Retina (tissue), 1 donor: Measurements from ENCODE around the gene PITPNM3.
"Not testable (repeated sequence)": the region's sequence is repeated elsewhere in the genome, so short reads cannot be mapped to it uniquely, and the experiment has no call there.

Source experiments
- DNase-seq: peaks from one replicate; pipeline ENCODE4 v3.0.0-alpha.2; 2016

The PITPNM3 gene

GRCh38 chr17:6556121-6557039 is at the start of gene PITPNM3:
Gene PITPNM3, minus strand, starts transcription at chr17:6556555. Its CDS starts 149 bp downstream, at chr17:6556406.
- DNase-seq, result peak; percentile 61

DNA sequence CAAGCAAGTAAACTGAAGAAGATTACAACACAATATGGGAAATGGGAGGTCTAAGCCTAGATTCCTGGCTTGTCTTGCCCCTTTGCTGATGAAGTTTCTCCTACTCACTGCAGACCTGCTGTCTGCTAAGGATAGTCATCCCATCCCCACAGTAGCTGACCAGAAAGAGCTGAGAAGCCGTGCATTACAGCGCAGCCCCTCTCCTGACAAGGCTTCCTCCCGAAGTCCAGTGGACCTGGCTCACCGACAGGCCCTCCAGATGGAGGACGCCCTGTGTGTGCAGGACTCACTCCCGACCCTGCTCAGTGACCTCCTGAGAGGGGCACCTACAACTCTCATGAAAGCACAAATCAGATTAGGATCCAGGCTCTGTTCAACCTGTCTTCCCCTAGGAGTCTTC is 48.8 kb upstream of the PITPNM3 start:
- no peak for DNase-seq

GRCh38 chr17:6603744-6604325 is 47.5 kb upstream of the PITPNM3 start:
- DNase-seq, result no peak

DNA sequence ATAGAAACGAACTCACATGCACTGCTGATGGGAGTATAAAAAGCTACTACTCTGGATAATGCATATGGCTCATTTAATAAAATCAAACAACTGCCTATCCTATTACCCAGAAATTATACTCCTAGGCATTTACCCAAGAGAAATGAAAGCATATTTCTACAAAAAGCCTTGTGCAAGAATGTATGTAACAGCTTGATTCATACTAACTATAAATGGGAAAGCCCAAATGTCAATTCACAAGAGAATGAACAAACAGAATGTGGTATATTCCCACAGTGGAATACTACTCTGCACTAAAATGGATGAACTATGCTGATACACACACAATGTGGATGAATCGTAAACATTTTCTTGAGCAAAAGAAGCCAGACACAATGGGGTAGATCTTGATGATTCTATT is 45.8 kb upstream of the PITPNM3 start:
- DNase-seq, result no peak

GRCh38 chr17:6599364-6599763 is 43.0 kb upstream of the PITPNM3 start:
- DNase-seq, result no peak

DNA sequence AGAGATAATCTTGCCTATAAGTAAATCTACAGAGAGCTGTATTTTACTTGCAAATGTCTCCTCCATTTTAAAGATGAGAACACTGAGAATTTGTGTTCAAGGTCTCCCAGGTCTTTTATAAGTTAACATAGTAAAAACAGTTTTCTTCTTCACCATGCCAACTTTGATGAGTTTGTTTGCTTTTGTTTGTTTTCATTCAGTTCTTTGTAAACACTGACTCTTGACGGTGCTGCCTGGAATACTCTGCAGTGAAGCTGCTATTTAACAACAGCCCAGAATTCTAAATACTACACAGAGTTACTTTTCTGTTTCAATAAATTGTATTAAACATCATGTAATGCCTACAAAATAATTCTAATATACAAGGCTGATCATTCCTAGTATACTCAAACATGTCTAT is 41.4 kb upstream of the PITPNM3 start:
- no peak for DNase-seq

DNA sequence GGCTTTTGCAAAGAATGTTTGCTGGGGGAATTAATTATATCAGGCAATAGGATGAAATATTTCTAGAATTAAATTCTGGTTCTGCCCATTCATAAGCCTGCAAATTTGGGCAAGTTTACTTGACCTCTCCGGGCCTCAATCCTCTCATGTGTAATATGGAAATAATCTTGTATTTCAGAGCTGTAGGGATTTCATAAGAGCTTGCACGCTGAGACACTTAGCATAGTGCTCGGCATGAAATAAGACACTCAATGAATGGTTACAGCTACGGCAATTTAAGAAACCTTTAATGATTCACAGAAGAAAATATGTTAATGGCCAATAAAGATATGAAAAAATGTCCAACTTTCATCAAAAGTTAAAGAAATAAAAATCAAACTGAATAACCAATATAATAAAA is 40.6 kb upstream of the PITPNM3 start:
- DNase-seq, result no peak

GRCh38 chr17:6596511-6596910 is 40.2 kb upstream of the PITPNM3 start:
- DNase-seq, result no peak

GRCh38 chr17:6596081-6596480 is 39.7 kb upstream of the PITPNM3 start:
- no peak for DNase-seq

- not testable (repeated sequence) for DNase-seq
These were observed 37.0 kb upstream of the PITPNM3 start for GRCh38 chr17:6593371-6593770.

GRCh38 chr17:6592173-6592572 is 35.8 kb upstream of the PITPNM3 start:
- DNase-seq, result no peak

GRCh38 chr17:6591599-6592158 is 35.3 kb upstream of the PITPNM3 start:
- DNase-seq, result no peak

GRCh38 chr17:6589266-6589946 is 33.1 kb upstream of the PITPNM3 start:
- DNase-seq, result no peak

- no peak for DNase-seq
These were observed 31.8 kb upstream of the PITPNM3 start for GRCh38 chr17:6588165-6588564.

- no peak for DNase-seq
These were observed 31.0 kb upstream of the PITPNM3 start for GRCh38 chr17:6587310-6587709.

DNA sequence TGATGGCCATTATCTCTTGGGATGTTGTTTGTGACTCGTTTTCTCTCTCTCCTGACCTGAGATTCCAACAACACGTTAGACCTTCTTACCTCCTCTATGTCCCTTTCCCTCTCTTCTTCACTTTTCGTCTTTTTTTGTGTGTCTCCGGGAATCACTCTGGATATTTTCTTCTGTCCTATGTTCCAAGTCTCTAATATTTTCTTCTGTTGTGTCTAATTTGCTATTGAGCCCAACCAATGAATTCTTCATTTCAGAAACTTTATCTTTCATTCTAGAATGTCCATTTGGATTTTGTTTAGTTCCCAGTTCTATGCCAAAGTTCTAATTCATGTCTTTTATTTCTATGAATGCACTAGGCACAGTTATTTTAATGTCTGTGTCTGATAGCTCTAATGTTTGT is 27.1 kb upstream of the PITPNM3 start:
- DNase-seq, result no peak

DNA sequence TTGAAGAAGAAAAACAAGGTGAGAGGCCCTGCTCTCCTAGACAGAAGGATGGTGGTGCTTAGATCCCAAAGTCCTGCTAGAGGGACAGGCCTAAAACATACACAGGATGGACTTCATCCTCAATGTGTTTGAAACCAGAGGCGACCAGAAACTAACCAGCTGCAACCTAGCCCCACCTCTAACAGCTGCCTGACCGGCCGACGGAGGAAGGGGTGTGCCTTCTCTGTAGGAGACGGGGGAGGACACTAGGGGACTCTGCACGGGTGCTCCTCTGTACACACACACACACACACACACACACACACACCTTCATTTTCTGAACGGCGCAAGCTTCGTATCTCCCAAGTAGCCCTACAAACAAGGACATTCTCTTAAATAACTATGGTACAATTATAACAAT is 24.3 kb upstream of the PITPNM3 start:
- DNase-seq, result no peak

DNA sequence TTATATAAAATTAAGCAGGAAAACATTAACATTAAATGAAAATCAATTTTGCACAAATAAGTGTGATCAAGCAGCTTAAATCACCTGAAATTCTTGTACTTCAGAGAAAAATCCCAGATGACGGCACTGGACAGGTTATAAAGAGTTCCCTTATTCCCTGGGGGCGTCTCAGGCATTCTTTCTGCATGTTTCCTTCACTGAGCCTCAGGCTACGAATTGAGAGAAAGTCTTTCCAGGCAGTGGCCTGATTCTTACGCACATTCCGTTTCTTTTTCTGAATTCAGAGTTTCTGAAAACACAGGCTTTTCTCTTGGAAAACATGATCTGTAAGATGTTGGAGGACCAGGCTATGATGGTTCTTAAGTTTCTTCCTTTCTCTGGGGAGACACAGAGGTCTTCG is 22.1 kb upstream of the PITPNM3 start:
- DNase-seq, result no peak

GRCh38 chr17:6577686-6578263 is 21.4 kb upstream of the PITPNM3 start:
- DNase-seq, result no peak

GRCh38 chr17:6576038-6576785 is 19.9 kb upstream of the PITPNM3 start:
- DNase-seq, result no peak

GRCh38 chr17:6575596-6575988 is 19.2 kb upstream of the PITPNM3 start:
- no peak for DNase-seq
